Heart left ventricle (tissue), 13 donors: ENCODE data around the gene CRY2.

ENCODE experiments used
- CTCF ChIP-seq, 12 donors: fragments of 200-600 bp; sonication (generic) in 4 of 12; IDR thresholded peaks; one replicate each; pipeline versions ENCODE4 v1.5.0 to v1.8.0; 2018 to 2022; ENCODE audit warnings: antibody characterized with exemption in 12 of 12, mild to moderate bottlenecking in 5 of 12
- POLR2A ChIP-seq, 2 donors: fragments of 450-650 bp; IDR thresholded peaks; one replicate each; pipeline ENCODE4 v1.6.1; 2017; ENCODE audit warnings: antibody characterized with exemption in 2 of 2, mild to moderate bottlenecking in 2 of 2, moderate library complexity in 2 of 2
- donor health status: ischemic (EF 13 %, LVEDD 7.1; RV severe dilation, severe dysfunction).
- donor health status: DM: no; HTN: yes; CAD: no.
- donor health status: DM: no; HTN: no; CAD: no.
- donor health status: ischemic (EF 25% LVEDD 6.9; RV normal size, moderate dysfunction).
- donor health status: ischemic (EF 25% LVEDD 5.7; RV mildly dilated, moderate dysfunction).
- donor health status: ischemic (EF 35%, LVEDD 5.7; RV mildly dilated, moderate dysfunction).
- donor health status: nonischemic (EF 11% LVEDD 7.7; RV severe dilation, severe dysfunction).
- donor health status: DM: yes; HTN: yes; CAD: no.
- donor health status: PGD.
- donor health status: ischemic (EF 29% LVEDD 5.4; RV normal size, mild dysfunction).
- donor health status: nonischemic (EF 23%, LVEDD 6.1; RV moderate dilation, normal function).

- no peak for TF ChIP-seq CTCF (IDR thresholded peaks at IDR 0.05)
- no peak for TF ChIP-seq POLR2A (IDR thresholded peaks at IDR 0.05)
Observed at GRCh38 chr11:45839204-45839603, 8.1 kb upstream of the CRY2 start.
